K562 (cell line): Measurements from ENCODE around the gene TMEM33.

Experiments used
- EZH2 ChIP-seq: IDR thresholded peaks from 2 replicates; pipeline ENCODE4 v1.6.1; 2012; ENCODE audit warnings: low read depth, mild to moderate bottlenecking, inconsistent platforms, low read length, borderline replicate concordance
- FOXM1 ChIP-seq, 2 experiments: fragments of 450-650 bp in 1 of 2; sonication (generic) in 1 of 2; formaldehyde crosslinking in 1 of 2; IDR thresholded peaks; 2 replicates each; pipeline versions ENCODE4 v1.6.1 to v1.9.0; 2017 to 2022; ENCODE audit warnings: low read depth in 2 of 2, mild to moderate bottlenecking in 2 of 2, missing genetic modification reagents in 1 of 2, moderate library complexity in 1 of 2
- GATA2 ChIP-seq: sonication (generic); formaldehyde crosslinking; IDR thresholded peaks from 2 replicates; pipeline ENCODE4 v1.4.0; 2020; ENCODE audit warnings: mild to moderate bottlenecking, missing genetic modification reagents
- NCOA1 ChIP-seq: fragments of 450-650 bp; IDR thresholded peaks from 2 replicates; pipeline ENCODE4 v1.6.1; 2016; ENCODE audit warnings: low read depth
- POLR2AphosphoS5 ChIP-seq: IDR thresholded peaks from 2 replicates; pipeline ENCODE4 v1.6.1; 2011; ENCODE audit warnings: mild to moderate bottlenecking, low read depth, low read length, moderate library complexity; ENCODE audit not compliant: control insufficient read depth, insufficient read depth
- POLR2G ChIP-seq: fragments of 200-400 bp; formaldehyde crosslinking; IDR thresholded peaks from 2 replicates; pipeline ENCODE4 v1.6.1; 2017; ENCODE audit warnings: low read depth, mild to moderate bottlenecking, antibody characterized with exemption, low read length, moderate library complexity
- TBP ChIP-seq: optimal IDR thresholded peaks from 2 replicates; pipeline ENCODE3; 2011; ENCODE audit warnings: low read depth, low read length, improper control_type of control experiment
- TF ChIP-seq, protein P1 (sequence below): sonication (generic); formaldehyde crosslinking; IDR thresholded peaks from 2 replicates; pipeline ENCODE4 v1.8.1; 2023; ENCODE audit warnings: missing genetic modification reagents, mild to moderate bottlenecking, borderline replicate concordance
- TF ChIP-seq, protein P2 (sequence below): fragments of 250-450 bp; sonication (Bioruptor Pico); IDR thresholded peaks from 2 replicates; pipeline ENCODE4 v1.8.0; 2022; ENCODE audit warnings: inconsistent platforms
- TF ChIP-seq, protein P3 (sequence below), 3 experiments: IDR thresholded peaks in 2 of 3; conservative IDR thresholded peaks in 1 of 3; 2 replicates each; pipeline ENCODE4 v1.5.1; 2011 to 2012; ENCODE audit warnings: low read length in 3 of 3, mild to moderate bottlenecking in 3 of 3, control low read depth in 2 of 3, improper control_type of control experiment in 1 of 3, inconsistent platforms in 1 of 3, low read depth in 1 of 3, mixed read lengths in 1 of 3, moderate library complexity in 1 of 3; ENCODE audit not compliant: insufficient read depth in 2 of 3

DNA sequence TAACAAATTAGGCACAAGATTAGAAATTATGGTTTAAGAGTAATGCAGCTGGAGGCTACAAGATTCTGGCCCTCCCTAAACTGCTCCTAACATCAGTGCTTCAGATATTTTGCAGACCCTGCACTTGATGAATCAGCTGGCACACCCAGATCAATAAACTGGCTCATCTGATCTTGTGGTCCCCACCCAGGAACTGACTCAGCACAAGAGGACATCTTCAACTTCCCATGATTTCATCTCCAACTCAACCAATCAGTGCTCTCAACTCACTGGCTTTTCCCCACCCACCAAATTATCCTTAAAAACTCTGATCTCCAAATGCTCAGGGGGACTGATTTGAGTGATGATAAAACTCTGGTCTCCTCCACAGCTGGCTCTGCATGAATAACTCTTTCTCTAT lies 21.7 kb upstream of the TMEM33 start:
- TF ChIP-seq POLR2AphosphoS5: no peak
- TF ChIP-seq NCOA1: no peak
- TF ChIP-seq GATA2 (CRISPR knock-in tag): no peak
- TF ChIP-seq EZH2: no peak
- TF ChIP-seq, protein P1, sequence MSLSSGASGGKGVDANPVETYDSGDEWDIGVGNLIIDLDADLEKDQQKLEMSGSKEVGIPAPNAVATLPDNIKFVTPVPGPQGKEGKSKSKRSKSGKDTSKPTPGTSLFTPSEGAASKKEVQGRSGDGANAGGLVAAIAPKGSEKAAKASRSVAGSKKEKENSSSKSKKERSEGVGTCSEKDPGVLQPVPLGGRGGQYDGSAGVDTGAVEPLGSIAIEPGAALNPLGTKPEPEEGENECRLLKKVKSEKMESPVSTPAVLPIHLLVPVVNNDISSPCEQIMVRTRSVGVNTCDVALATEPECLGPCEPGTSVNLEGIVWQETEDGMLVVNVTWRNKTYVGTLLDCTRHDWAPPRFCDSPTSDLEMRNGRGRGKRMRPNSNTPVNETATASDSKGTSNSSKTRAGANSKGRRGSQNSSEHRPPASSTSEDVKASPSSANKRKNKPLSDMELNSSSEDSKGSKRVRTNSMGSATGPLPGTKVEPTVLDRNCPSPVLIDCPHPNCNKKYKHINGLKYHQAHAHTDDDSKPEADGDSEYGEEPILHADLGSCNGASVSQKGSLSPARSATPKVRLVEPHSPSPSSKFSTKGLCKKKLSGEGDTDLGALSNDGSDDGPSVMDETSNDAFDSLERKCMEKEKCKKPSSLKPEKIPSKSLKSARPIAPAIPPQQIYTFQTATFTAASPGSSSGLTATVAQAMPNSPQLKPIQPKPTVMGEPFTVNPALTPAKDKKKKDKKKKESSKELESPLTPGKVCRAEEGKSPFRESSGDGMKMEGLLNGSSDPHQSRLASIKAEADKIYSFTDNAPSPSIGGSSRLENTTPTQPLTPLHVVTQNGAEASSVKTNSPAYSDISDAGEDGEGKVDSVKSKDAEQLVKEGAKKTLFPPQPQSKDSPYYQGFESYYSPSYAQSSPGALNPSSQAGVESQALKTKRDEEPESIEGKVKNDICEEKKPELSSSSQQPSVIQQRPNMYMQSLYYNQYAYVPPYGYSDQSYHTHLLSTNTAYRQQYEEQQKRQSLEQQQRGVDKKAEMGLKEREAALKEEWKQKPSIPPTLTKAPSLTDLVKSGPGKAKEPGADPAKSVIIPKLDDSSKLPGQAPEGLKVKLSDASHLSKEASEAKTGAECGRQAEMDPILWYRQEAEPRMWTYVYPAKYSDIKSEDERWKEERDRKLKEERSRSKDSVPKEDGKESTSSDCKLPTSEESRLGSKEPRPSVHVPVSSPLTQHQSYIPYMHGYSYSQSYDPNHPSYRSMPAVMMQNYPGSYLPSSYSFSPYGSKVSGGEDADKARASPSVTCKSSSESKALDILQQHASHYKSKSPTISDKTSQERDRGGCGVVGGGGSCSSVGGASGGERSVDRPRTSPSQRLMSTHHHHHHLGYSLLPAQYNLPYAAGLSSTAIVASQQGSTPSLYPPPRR (CRISPR knock-in tag): no peak
- TF ChIP-seq TBP: no peak
- TF ChIP-seq FOXM1 (IDR thresholded peaks at IDR 0.05; ENCODE audit: low read depth): no peak
- no peak for TF ChIP-seq FOXM1 (CRISPR knock-in tag; IDR thresholded peaks at IDR 0.05; ENCODE audit: low read depth)
- TF ChIP-seq, protein P2, sequence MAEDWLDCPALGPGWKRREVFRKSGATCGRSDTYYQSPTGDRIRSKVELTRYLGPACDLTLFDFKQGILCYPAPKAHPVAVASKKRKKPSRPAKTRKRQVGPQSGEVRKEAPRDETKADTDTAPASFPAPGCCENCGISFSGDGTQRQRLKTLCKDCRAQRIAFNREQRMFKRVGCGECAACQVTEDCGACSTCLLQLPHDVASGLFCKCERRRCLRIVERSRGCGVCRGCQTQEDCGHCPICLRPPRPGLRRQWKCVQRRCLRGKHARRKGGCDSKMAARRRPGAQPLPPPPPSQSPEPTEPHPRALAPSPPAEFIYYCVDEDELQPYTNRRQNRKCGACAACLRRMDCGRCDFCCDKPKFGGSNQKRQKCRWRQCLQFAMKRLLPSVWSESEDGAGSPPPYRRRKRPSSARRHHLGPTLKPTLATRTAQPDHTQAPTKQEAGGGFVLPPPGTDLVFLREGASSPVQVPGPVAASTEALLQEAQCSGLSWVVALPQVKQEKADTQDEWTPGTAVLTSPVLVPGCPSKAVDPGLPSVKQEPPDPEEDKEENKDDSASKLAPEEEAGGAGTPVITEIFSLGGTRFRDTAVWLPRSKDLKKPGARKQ (CRISPR knock-in tag): no peak
- TF ChIP-seq, protein P3, sequence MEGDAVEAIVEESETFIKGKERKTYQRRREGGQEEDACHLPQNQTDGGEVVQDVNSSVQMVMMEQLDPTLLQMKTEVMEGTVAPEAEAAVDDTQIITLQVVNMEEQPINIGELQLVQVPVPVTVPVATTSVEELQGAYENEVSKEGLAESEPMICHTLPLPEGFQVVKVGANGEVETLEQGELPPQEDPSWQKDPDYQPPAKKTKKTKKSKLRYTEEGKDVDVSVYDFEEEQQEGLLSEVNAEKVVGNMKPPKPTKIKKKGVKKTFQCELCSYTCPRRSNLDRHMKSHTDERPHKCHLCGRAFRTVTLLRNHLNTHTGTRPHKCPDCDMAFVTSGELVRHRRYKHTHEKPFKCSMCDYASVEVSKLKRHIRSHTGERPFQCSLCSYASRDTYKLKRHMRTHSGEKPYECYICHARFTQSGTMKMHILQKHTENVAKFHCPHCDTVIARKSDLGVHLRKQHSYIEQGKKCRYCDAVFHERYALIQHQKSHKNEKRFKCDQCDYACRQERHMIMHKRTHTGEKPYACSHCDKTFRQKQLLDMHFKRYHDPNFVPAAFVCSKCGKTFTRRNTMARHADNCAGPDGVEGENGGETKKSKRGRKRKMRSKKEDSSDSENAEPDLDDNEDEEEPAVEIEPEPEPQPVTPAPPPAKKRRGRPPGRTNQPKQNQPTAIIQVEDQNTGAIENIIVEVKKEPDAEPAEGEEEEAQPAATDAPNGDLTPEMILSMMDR (IDR thresholded peaks at IDR 0.05 in 2 of 3, conservative IDR thresholded peaks at IDR 0.05 in 1 of 3; ENCODE audit: insufficient read depth in 2 of 3, low read depth in 1 of 3, low read length in 3 of 3): no peak
- TF ChIP-seq POLR2G: no peak
